Suppressor macrophage treated with lipopolysaccharide for 1 hour (primary cell): ENCODE results near the gene BSCL2.
"Not testable (repeated sequence)": the region's sequence is repeated elsewhere in the genome, so short reads cannot be mapped to it uniquely, and the experiment has no call there.

ENCODE experiments used
- DNase-seq, 3 donors: peaks; one replicate each; pipeline ENCODE4 v3.0.0-alpha.2; 2020 to 2022

Gene BSCL2

DNA sequence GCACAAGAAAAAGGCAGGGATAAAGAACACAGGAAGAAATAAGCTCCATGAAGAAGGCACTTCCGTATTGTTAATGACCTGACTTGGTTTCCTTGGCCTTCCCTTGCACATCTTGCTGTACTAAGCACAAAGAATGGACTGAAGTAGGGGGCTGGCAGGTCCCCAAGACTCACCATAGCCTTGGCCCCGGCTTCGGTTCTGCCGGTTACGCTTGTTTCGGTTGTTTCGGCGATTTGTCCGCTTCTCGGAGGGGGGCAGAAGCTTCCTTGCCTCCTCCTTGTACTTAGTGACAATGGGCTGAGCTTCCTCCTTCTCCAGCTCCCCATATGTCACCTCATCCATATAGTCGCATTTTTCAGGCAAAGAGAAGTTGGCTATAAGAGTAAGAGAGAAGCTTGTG, 9.6 kb upstream of the BSCL2 start:
- DNase-seq, result no peak

- DNase-seq, result no peak
Measured at GRCh38 chr11:62716206-62716605, 9.0 kb upstream of the BSCL2 start.

DNA sequence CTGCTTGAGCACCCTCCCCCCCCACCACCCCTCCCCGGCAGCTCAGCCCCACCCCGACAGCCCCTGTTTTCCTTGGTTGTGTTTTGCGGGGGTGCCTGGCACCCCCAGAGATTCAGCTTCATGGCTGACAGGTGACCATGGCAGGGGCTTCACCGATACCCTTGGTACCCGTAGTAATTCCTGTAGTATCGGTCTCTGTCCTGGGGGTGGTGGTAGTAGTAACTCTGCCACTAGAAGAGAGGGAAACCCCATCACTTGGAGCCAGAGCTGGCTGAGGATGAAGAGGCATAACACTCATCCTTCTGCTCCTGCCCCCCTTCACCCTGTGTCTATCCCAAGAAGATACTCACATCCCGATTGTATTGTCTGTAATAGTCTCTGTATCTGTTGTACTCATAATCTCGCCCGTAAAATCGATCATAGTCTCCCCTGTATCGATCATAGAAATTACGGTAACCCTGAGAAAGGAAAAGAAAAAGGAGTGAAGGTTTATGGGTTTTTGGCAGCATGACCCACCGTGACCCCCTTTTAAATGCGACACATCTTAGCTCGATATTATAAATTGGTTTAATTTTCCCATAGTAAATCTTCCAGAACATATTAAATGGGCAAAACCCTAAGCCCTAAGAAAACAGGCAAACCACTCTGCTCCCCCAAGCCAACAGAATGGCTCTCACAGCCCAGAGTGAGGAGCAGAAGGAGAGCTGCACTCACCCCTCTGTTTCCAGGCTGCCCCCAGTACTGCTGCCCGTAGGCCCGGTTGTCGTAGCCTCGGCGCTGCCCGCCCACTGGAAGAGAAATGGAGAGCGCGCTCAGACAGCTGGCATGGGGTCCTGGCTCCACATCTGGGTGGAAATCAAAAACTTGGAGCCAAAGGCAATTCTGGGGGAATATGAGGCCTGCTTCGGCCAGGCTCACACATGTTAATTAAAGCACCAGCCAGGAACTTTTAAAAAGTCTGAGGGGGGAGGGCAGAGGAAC, 8.2 kb upstream of the BSCL2 start:
- no peak for DNase-seq

- DNase-seq, result no peak
Measured at GRCh38 chr11:62713343-62713742, 6.1 kb upstream of the BSCL2 start.

- DNase-seq, result no peak
Measured at GRCh38 chr11:62712861-62713260, 5.6 kb upstream of the BSCL2 start.

DNA sequence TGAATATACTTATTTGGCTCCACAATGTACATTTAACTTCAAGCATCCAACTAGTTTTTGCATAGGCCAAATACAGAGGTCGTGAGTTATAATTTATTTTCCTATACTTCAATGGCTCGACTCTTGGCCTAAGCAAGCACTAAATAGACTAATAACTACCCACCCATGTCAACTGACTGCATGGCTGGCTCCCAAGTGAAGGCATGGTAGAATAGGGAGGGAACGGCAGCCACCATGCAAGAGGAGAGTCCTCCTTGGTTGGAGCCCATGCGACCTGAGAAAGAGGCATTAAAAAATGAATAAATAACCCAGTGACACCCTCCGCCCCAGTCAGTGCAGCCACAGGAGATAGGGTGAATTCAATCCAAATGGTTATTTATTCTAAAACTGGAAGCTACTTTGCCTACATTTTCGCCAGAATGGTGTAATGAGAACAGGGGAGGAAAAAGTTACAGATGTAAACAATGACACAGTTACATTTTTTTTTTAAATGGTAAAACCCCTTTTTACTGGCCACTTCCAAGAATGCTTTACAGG, 5.1 kb upstream of the BSCL2 start:
- no peak for DNase-seq

- peak; percentile 47 to 74 (median 69) for DNase-seq
Measured at GRCh38 chr11:62710001-62710345, 2.7 kb upstream of the BSCL2 start.

DNA sequence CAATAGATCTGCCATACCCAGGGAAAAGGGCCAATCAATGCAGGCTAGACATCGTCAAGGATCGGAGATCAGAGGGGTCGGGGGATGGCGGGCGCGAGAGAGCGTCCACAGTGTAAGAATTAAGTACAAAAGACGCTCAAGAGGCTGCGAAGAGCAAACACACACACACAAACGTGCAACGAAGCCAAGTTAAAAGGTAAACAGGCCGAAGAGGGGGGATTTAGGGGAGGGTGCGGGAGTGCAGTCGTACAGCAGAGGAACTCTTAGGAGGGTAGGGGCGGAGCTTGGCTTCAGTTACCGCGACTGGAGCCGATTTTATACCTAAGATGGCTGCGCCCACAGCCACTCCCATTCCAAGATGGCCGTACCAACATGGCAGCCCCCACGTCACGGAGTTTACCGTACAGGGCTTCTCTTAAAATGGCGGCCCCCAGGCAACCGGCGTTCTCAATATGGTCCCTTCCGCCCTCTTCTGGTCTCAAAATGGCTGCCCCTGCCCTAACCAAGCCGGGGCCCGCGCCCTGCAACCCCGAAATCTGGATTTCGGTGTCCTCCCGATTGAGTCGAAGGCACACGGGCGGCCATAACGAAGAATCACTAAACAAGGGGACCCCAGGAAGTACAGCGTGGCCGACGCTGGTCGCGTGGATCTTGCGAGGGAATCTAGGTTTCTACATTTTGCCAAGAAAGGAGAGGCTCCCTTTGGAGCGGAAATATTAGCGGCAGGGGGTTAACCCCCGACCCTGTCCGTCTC, 2.2 kb upstream of the BSCL2 start:
- DNase-seq, result peak; percentile 98 to 99 (median 98)

DNA sequence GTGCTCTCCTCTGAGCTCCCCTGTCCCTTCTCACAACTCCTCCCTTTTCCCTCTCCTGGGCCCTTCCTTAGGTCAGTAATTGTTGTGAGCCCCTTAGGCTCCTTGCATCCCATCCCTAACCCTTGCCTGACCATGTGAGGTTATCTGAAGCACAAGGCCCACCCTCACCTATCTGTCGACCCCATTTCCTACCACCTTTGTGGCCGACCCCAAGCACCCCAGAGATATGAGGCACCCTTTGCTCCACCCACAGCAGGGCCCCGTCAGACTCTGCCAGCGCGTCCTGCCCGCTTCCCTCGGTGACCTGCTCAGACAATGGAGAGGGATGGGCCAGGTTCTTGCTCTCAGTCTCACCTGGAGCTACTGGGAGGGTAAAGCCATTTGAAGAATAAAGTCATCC, 1.6 kb upstream of the BSCL2 start:
- no peak for DNase-seq

DNA sequence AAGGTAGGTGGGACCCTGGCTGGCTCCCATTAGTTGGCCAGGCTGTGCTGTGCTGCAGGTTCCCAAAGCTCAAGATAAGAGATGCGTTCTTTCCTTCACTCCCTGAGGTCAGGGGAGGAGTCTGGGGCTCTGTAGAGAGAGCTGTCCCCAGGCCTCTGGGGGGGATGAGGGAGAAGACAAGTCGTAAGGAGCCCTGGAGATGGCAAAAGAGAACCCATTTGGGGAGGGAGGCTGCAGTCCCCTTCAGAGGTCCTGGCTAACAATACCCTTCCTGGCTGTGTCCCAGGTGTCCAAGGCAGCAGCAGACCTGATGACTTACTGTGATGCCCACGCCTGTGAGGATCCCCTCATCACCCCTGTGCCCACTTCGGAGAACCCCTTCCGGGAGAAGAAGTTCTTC, 1.2 kb upstream of the BSCL2 start:
- no peak for DNase-seq

GRCh38 chr11:62706850-62707247, 375 bp downstream of the BSCL2 start:
- no peak for DNase-seq

- peak; percentile 96 to 99 (median 98) for DNase-seq
Measured at GRCh38 chr11:62705880-62706849, 1.1 kb downstream of the BSCL2 start.

DNA sequence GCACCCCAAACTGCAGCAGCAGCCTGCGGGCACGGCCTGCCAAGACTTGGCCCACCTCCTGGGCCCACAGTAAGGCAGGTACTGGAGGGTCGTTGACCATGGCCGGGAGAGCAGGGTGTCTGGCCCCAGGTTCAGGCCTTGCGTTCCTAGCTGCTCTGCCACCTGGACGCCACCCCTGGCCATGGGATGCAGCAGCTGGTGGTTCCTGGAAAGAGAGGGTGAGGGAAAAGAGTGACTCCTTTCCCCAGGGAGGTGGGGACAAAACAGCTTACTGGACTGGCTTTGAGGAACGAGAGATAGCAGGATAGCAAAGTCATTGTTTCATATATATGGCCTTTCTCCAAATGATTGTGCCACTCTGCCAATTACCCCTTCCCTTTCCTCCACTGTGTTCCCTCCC, 1.8 kb downstream of the BSCL2 start:
- DNase-seq, result no peak

DNA sequence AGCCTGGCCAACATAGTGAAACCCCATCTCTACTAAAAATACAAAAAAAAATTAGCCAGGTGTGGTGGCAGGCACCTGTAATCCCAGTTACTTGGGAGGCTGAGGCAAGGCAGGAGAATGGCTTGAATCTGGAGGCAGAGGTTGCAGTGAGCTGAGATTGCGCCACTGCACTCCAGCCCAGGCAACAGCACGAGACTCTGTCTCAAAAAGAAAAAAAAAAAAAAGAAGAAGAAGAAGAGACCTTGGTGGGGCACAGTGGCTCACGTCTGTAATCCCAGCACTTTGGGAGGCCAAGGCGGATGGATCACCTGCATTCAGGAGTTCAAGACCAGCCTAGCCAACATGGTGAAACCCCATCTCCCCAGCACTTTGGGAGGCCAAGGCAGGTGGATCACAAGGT, 3.3 kb downstream of the BSCL2 start:
- peak; percentile 19 to 38 (median 28) for DNase-seq

DNA sequence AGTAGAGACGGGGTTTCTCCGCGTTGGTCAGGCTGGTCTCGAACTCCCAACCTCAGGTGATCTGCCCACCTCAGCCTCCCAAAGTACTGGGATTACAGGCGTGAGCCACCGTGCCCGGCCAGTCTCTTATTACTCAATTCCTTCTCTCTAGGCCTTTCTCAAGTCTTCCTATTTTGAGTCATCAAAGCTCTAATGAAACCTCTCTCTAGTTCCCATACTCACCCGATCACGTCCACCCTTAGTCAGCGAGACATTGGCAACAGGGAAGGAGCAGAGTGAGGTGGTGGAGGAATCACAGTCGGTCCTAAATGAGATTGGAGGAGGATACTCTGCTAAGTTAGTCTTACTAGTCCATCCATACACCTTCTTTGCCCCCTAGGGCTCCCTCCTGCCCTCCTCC, 5.0 kb downstream of the BSCL2 start:
- peak; percentile 85 to 95 (median 93) for DNase-seq

GRCh38 chr11:62694455-62695167, 12.6 kb downstream of the BSCL2 start:
- peak; percentile 88 to 93 (median 90) for DNase-seq

DNA sequence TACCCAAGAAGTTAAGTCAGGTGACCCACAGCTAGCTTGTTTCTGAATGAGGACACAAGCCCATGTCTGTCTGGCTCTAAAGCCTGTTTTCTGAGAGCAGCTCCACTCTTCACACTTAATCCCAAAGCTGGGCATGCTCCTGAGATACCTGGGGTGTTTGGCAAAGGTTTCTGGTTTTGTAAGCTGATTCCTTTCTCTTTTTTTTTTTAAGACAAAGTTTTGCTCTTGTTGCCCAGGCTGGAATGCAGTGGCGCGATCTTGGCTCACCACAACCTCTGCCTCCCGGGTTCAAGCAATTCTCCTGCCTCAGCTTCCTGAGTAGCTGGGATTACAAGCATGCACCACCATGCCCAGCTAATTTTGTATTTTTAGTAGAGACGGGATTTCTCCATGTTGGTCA, 13.6 kb downstream of the BSCL2 start:
- DNase-seq, result not testable (repeated sequence)

GRCh38 chr11:62689421-62690183, 17.6 kb downstream of the BSCL2 start, which contains the start of gene LRRN4CL:
TSS of gene LRRN4CL (minus strand) at chr11:62689530. CDS start at chr11:62688508, 1,022 bp downstream.
- DNase-seq, result no peak

- no peak for DNase-seq
Measured at GRCh38 chr11:62688491-62688890, 18.7 kb downstream of the BSCL2 start.

GRCh38 chr11:62687508-62688396, 19.5 kb downstream of the BSCL2 start:
- DNase-seq, result no peak
